ENCODE data around the gene STK24.

The STK24 gene

DNA sequence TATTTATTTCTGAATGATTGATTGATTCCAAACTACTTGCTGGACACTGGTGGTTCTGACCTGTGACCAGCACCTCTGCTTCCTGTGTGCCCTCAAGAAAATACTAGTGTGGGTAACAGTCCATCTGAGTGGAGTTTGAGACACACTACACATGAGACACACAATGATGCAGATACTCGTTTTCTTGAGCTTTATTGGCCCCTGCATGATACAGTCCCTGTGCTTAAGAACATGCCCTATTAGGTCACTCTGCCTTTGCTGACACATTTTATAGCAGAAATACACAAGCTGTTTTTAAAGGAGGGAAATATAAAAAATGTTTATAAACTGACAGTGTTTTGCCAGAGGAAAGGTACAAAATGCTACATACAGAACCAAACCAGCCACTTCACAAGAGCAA, 126.9 kb downstream of the STK24 start:
- no peaks in the 10 kb centered on the region for H3K36me3 Mint-ChIP-seq
- no peaks in the 10 kb centered on the region for H3K27me3 Mint-ChIP-seq
- H3K4me1 Mint-ChIP-seq (ENCODE audit: low read depth), result peaks cover 29% of the 10 kb centered on the region
- H3K9me3 Mint-ChIP-seq (ENCODE audit: low read depth), result no peaks in the 10 kb centered on the region
- H3K4me3 Mint-ChIP-seq, result no peak overlapping the region
- peak overlapping the region; percentile 55 for H3K27ac Mint-ChIP-seq

DNA sequence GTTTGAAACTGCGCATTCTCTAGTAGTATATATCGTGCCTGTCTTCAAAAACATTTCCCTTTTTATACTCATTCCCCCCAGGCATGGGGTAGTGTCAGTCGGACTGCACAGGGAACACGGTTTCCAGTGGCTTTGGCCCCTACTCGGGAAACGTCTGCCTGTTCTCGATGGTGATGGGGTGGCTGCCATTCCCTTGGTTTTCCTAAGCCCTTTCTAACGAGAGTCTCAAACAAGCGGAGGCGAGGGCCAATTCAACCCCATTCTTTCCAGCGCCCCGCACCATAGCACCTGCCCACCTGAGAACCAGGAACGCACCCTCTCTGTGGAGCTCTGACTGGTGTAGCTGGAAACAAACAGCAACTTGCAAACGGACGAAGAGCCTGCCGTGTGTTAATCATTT, 127.6 kb downstream of the STK24 start:
- Mint-ChIP-seq H3K9me3 (ENCODE audit: low read depth) (no peaks in the 10 kb centered on the region), H3K4me3 (no peak overlapping the region), H3K27ac (peak overlapping the region; percentile 41), H3K36me3 (no peaks in the 10 kb centered on the region), H3K27me3 (no peaks in the 10 kb centered on the region), H3K4me1 (ENCODE audit: low read depth) (peaks cover 32% of the 10 kb centered on the region)

- no peak overlapping the region for H3K4me3 Mint-ChIP-seq
- H3K27ac Mint-ChIP-seq, result peak overlapping the region; percentile 61
- no peaks in the 10 kb centered on the region for H3K27me3 Mint-ChIP-seq
- H3K9me3 Mint-ChIP-seq (ENCODE audit: low read depth), result no peaks in the 10 kb centered on the region
- H3K36me3 Mint-ChIP-seq, result no peaks in the 10 kb centered on the region
- peaks cover 33% of the 10 kb centered on the region for H3K4me1 Mint-ChIP-seq (ENCODE audit: low read depth)
These were observed 128.3 kb downstream of the STK24 start for GRCh38 chr13:98448642-98448928.

- H3K27ac Mint-ChIP-seq, result peak overlapping the region; percentile 61
- H3K27me3 Mint-ChIP-seq, result no peaks in the 10 kb centered on the region
- H3K9me3 Mint-ChIP-seq (ENCODE audit: low read depth), result no peaks in the 10 kb centered on the region
- no peaks in the 10 kb centered on the region for H3K36me3 Mint-ChIP-seq
- peaks cover 33% of the 10 kb centered on the region for H3K4me1 Mint-ChIP-seq (ENCODE audit: low read depth)
- H3K4me3 Mint-ChIP-seq, result no peak overlapping the region
These were observed 128.8 kb downstream of the STK24 start for GRCh38 chr13:98447881-98448641.

- H3K27ac Mint-ChIP-seq, result peak overlapping the region; percentile 46
- H3K4me1 Mint-ChIP-seq (ENCODE audit: low read depth), result peaks cover 33% of the 10 kb centered on the region
- H3K27me3 Mint-ChIP-seq, result no peaks in the 10 kb centered on the region
- no peaks in the 10 kb centered on the region for H3K9me3 Mint-ChIP-seq (ENCODE audit: low read depth)
- H3K4me3 Mint-ChIP-seq, result no peak overlapping the region
- H3K36me3 Mint-ChIP-seq, result no peaks in the 10 kb centered on the region
These were observed 129.8 kb downstream of the STK24 start for GRCh38 chr13:98447130-98447529.

GRCh38 chr13:98446234-98446621, 130.7 kb downstream of the STK24 start:
- Mint-ChIP-seq H3K4me1 (ENCODE audit: low read depth) (peaks cover 24% of the 10 kb centered on the region), H3K9me3 (ENCODE audit: low read depth) (no peaks in the 10 kb centered on the region), H3K27ac (peak overlapping the region; percentile 64), H3K36me3 (no peaks in the 10 kb centered on the region), H3K4me3 (no peak overlapping the region), H3K27me3 (no peaks in the 10 kb centered on the region)

GRCh38 chr13:98445340-98446233, 131.3 kb downstream of the STK24 start:
- H3K4me3 Mint-ChIP-seq, result peak overlapping the region; percentile 47
- no peaks in the 10 kb centered on the region for H3K9me3 Mint-ChIP-seq (ENCODE audit: low read depth)
- H3K27me3 Mint-ChIP-seq, result no peaks in the 10 kb centered on the region
- H3K4me1 Mint-ChIP-seq (ENCODE audit: low read depth), result peaks cover 17% of the 10 kb centered on the region
- peak overlapping the region; percentile 64 for H3K27ac Mint-ChIP-seq
- H3K36me3 Mint-ChIP-seq, result no peaks in the 10 kb centered on the region

DNA sequence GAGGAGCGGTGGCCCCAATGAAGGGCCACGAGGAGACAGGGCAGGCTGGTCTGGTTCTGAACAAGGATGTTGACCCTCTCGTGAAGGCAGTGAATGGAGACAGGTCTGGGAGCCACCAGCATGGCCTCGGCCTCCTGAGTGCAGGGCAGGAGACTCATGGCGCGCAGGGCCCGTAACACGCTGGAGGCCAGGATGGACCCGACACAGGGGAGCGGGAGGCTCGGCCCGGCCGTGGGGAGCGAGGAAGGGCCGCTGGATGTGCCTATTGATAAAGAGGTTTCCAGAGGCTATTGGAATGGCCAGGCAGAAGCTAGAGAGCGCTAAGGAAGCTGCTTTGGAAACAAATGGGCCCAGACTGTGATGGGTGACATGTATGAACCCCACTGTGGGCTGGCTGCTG, 132.5 kb downstream of the STK24 start:
- peaks cover 15% of the 10 kb centered on the region for H3K4me1 Mint-ChIP-seq (ENCODE audit: low read depth)
- no peaks in the 10 kb centered on the region for H3K27me3 Mint-ChIP-seq
- no peak overlapping the region for H3K4me3 Mint-ChIP-seq
- H3K36me3 Mint-ChIP-seq, result no peaks in the 10 kb centered on the region
- no peaks in the 10 kb centered on the region for H3K9me3 Mint-ChIP-seq (ENCODE audit: low read depth)
- peak overlapping the region; percentile 34 for H3K27ac Mint-ChIP-seq

GRCh38 chr13:98443800-98444325, 133.0 kb downstream of the STK24 start:
- H3K4me3 Mint-ChIP-seq, result no peak overlapping the region
- peaks cover 15% of the 10 kb centered on the region for H3K4me1 Mint-ChIP-seq (ENCODE audit: low read depth)
- H3K9me3 Mint-ChIP-seq (ENCODE audit: low read depth), result no peaks in the 10 kb centered on the region
- H3K36me3 Mint-ChIP-seq, result no peaks in the 10 kb centered on the region
- peak overlapping the region; percentile 34 for H3K27ac Mint-ChIP-seq
- no peaks in the 10 kb centered on the region for H3K27me3 Mint-ChIP-seq

DNA sequence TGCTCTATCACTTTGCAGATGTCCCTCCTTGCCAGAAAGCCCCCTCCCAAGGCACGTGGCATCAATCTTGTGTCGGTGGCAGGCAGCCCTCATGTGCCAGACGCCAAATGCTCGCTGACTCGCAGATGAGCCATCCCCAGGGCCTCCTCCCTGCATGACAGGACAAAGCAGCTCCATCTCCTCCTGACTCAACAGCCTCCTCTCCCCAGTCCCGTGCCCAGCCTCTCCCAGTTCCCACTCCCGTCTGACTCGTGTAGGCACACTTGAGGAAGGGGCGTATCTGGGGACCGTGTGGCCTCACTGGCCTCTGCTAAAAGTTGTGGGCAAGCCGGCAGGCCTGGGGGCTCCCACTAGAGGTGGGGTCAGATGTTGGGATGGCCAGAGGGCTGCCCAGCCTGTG, 133.6 kb downstream of the STK24 start:
- H3K27me3 Mint-ChIP-seq, result no peaks in the 10 kb centered on the region
- no peak overlapping the region for H3K27ac Mint-ChIP-seq
- no peaks in the 10 kb centered on the region for H3K36me3 Mint-ChIP-seq
- no peak overlapping the region for H3K4me3 Mint-ChIP-seq
- no peaks in the 10 kb centered on the region for H3K9me3 Mint-ChIP-seq (ENCODE audit: low read depth)
- H3K4me1 Mint-ChIP-seq (ENCODE audit: low read depth), result peaks cover 15% of the 10 kb centered on the region

DNA sequence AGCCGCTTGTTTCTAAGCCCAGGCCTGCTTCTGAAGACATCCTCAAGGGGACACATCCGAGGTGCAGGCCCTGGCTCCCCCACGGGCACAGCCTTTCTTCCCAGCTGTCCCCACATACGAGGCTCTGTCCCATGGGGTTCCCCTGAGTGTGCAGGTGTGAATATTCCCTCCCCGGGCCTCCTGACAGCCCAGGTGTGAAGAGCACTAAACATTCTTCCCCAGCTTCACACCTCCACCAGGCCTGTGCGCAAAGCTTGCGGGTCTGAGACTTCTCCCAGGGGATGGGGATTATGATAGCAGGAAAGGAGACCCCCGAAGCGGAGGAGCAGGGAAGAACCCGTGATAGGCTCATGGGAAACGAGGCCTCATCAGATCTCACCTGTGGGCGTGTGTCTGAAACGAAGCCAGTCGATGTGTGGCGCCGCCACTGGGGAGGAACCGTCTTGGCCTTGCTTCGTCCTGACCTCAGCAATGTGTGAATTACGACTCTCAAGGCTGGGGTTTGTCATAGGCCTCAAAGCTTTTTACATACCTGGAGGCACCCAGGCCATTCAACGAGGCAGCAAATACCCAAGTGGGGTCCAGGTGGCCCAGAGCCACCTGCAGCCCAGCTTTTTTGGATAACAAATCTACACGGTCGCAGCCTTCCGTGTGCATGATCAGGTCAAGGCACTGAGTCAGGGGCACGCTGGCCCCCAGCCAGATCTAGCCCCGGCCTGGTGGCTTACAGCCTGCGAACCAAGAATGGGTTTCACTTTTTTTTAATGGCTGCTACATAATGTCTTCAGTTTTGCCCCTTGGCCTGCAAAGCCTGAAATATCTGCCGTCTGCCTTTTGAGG, 134.3 kb downstream of the STK24 start:
- H3K4me1 Mint-ChIP-seq (ENCODE audit: low read depth), result peaks cover 15% of the 10 kb centered on the region
- no peaks in the 10 kb centered on the region for H3K36me3 Mint-ChIP-seq
- no peaks in the 10 kb centered on the region for H3K27me3 Mint-ChIP-seq
- H3K4me3 Mint-ChIP-seq, result no peak overlapping the region
- H3K27ac Mint-ChIP-seq, result no peak overlapping the region
- H3K9me3 Mint-ChIP-seq (ENCODE audit: low read depth), result no peaks in the 10 kb centered on the region

- Mint-ChIP-seq H3K36me3 (no peaks in the 10 kb centered on the region), H3K27ac (no peak overlapping the region), H3K9me3 (ENCODE audit: low read depth) (no peaks in the 10 kb centered on the region), H3K27me3 (no peaks in the 10 kb centered on the region), H3K4me3 (no peak overlapping the region), H3K4me1 (ENCODE audit: low read depth) (peaks cover 15% of the 10 kb centered on the region)
These were observed 135.7 kb downstream of the STK24 start for GRCh38 chr13:98441056-98441676.

DNA sequence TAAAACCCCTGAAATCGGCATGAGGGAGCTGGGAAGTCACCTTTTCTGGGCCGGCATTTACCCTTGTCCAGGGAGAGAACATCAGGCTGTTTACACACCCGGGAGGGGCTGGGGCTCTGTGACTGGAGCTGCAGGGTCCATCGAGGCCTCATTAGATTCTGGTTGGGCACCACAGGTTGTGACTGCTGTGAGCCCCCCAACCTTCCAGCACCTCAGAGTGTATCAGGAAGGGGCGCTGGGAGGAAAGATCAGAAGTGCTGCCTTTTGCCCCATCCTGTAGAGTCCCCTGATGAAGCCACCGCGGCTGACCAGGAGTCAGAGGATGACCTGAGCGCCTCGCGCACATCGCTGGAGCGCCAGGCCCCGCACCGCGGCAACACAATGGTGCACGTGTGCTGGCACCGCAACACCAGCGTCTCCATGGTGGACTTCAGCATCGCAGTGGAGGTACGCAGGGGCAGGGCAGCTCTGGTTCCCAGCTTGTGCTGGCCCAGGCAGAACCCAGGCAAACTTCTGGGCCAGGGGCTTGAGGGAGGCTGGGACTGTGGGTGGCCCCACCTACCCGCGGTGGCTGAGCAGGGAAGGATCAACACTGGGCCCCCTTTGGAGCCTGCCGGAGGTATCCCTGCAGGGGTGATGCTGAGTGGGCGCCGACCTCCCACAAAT, 136.4 kb downstream of the STK24 start:
- no peaks in the 10 kb centered on the region for H3K27me3 Mint-ChIP-seq
- H3K9me3 Mint-ChIP-seq (ENCODE audit: low read depth), result no peaks in the 10 kb centered on the region
- H3K4me3 Mint-ChIP-seq, result no peak overlapping the region
- H3K36me3 Mint-ChIP-seq, result no peaks in the 10 kb centered on the region
- H3K27ac Mint-ChIP-seq, result no peak overlapping the region
- H3K4me1 Mint-ChIP-seq (ENCODE audit: low read depth), result peaks cover 9% of the 10 kb centered on the region

DNA sequence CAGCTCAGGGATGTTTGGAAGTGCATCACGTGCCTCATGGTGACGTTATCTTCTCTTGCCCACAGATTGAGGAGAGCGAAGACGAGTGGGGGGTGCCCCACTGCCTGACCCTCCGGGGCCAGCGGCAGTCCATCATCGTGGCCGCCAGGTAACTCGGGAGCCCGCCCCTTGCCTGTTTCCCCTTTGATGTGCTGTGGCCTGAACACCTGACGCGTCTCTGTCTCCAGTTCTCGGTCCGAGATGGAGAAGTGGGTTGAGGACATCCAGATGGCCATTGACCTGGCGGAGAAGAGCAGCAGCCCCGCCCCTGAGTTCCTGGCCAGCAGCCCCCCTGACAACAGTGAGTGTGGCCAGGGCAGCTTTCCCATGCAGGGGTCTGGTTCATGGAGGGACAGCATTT, 137.0 kb downstream of the STK24 start:
- Mint-ChIP-seq H3K27ac (no peak overlapping the region), H3K4me1 (ENCODE audit: low read depth) (peaks cover 3% of the 10 kb centered on the region), H3K27me3 (no peaks in the 10 kb centered on the region), H3K9me3 (ENCODE audit: low read depth) (no peaks in the 10 kb centered on the region), H3K36me3 (no peaks in the 10 kb centered on the region), H3K4me3 (no peak overlapping the region)
